ENCODE measurements around the gene AKAP6. TPM values are rescaled to one million over a fixed set of nuclear protein-coding genes. Genes with fewer than 3 reads are reported as not detected.

AKAP6 gene
- total RNA-seq, 1 experiment from 2014 or later: 40.6 TPM

- no peak for DNase-seq (ENCODE audit: low read depth)
Measured at GRCh38 chr14:32531942-32532515, 202.9 kb downstream of the AKAP6 start.

GRCh38 chr14:32534145-32534544 is 205.0 kb downstream of the AKAP6 start:
- DNase-seq (ENCODE audit: low read depth): no peak

- no peak for DNase-seq (ENCODE audit: low read depth)
Measured at GRCh38 chr14:32536175-32536574, 207.1 kb downstream of the AKAP6 start.

DNA sequence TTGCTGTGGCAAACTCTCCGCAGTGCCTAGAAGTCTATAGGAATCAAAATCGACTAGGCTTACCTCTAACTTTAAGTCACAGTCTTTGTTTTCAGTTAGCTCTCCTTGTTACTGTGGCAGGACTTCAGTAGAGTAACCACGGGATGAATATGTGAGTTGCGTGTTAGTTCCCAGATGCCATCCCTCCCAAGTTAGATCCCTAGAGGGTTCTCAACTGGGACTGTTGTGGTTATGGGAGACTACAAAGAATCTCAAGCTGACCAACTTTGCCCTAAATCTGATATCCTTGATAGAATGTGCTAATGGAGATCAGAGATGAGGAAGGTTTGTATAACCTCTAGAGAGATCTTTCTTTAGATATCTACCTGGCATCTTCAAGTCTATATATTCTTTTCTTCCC is 208.1 kb downstream of the AKAP6 start:
- no peak for DNase-seq (ENCODE audit: low read depth)

- no peak for DNase-seq (ENCODE audit: low read depth)
Measured at GRCh38 chr14:32542507-32542906, 213.4 kb downstream of the AKAP6 start.

DNA sequence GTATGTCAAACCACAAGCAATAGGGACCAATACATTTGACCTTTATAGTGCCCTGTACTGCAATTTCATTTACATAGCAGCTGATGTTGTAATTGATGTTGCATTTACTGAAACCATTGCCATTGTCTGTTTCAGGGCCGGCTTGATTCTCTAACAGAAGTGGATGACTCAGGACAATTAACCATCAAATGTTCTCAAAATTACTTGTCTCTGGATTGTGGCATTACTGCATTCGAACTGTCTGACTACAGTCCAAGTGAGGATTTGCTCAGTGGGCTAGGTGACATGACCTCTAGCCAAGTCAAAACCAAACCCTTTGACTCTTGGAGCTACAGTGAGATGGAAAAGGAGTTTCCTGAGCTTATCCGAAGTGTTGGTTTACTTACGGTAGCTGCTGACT is 216.0 kb downstream of the AKAP6 start:
- DNase-seq (ENCODE audit: low read depth): peak; percentile 2

GRCh38 chr14:32545506-32546210 is 216.6 kb downstream of the AKAP6 start:
- no peak for DNase-seq (ENCODE audit: low read depth)

GRCh38 chr14:32546246-32546645 is 217.1 kb downstream of the AKAP6 start:
- no peak for DNase-seq (ENCODE audit: low read depth)

GRCh38 chr14:32552766-32553165 is 223.7 kb downstream of the AKAP6 start:
- peak; percentile 3 for DNase-seq (ENCODE audit: low read depth)

DNA sequence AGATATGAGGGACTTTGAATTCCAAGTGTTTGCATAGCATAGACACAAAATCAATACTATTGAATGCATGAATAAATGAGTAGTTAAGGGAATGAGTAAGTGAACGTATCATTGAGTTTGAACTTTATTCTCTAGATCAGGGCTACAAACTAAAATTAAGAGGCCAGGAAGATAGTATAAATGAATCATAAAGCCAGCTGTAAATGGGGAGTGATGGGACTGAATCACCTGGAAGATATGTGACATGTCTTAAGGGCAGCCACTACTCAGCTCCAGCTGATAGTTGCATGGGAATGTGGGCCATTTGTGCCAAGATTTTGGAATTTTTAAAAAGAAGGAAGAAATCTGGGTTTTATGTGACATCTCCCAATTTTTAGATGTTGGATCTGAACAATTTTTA is 229.9 kb downstream of the AKAP6 start:
- peak; percentile 49 for DNase-seq (ENCODE audit: low read depth)

DNA sequence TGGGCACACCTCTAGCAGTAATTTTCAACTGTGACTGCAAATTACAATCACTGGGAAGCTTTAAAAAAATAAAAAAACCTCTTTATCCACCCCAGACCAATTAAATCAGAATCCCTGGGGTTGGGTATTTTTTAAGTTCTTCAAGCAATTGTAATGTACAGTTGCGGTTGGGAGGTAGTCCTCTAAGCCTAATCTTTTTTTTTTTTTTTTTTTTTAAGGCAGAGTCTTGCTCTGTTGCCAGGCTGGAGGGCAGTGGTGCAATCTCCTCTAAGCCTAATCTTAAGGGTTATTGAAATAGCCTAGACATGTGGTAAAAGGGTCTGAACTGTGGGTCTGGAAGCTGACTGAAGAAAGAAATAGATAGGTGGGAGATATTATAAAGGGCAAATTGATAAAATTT is 230.5 kb downstream of the AKAP6 start:
- peak; percentile 13 for DNase-seq (ENCODE audit: low read depth)

DNA sequence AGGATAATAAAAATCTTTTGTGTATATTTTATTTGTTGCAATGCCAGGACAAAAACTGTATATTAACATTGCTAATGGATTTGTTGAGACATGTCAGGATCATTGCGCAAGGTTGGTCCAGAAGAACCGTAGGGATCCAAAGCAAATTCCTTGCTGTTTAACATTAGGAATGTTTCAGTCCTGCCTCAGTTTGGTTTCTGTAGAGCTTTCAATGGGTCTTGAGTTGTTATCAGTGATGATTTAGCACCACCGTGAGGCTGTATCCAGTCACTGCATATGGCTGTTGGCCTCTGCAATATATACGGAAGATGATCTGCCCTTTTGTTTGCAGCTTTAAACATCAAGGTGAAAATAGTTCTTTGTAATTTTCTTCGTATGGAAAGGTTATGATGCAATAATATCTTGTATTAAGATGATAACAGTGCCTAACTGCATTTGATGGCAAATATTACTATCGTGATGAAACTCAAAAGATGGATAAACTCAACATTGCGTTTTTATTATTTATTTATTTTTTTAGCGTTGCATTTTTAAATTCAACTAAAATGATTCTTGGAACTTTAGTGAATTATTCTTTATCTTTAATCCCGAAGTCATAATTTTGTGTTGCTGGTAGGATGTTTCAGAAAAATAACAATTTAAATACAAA is 231.2 kb downstream of the AKAP6 start:
- DNase-seq (ENCODE audit: low read depth): peak; percentile 75

- DNase-seq (ENCODE audit: low read depth): peak; percentile 93
Measured at GRCh38 chr14:32561520-32561919, 232.4 kb downstream of the AKAP6 start.

- DNase-seq (ENCODE audit: low read depth): peak; percentile 64
Measured at GRCh38 chr14:32564596-32564995, 235.5 kb downstream of the AKAP6 start.

- DNase-seq (ENCODE audit: low read depth): peak; percentile 51
Measured at GRCh38 chr14:32565256-32565655, 236.2 kb downstream of the AKAP6 start.

DNA sequence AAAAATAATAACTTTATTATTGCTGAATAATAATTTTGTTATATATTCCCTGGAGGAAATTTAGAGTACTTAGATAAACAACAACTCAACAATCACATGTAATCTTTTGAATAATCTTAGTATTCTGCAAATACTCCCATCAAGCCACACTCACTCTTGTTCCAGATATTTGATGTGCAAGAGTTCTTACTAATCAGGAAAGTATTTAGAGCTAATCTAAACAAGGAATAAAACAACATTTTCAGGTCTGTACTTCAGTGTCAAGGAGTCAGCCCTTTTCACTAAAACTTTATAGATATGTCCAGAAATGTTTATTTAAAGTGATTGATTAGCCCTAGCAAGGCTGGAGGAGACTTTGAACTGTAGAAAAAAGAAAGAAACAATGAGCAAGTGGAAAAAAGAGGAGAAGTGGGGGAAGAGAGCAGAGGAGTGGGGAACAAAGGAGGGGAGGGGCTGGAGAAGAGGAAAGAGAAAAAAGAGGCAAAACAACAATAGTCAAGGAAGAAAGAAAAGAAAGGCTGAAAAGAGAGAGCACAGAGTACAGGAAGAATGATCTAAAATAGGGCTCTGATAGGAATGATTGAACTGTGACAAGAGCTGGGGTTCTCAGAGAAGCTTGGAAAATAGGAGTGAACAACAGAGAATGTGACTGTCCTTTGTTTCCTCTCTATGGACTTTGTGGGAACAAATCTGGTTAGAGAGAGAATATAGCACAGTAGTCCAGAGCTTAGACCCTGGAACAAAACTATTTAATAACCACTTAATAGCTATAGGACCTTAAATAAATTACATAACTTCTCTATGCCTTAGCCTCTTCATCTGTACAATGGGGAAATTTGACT is 238.7 kb downstream of the AKAP6 start:
- DNase-seq (ENCODE audit: low read depth): peak; percentile 80

- no peak for DNase-seq (ENCODE audit: low read depth)
Measured at GRCh38 chr14:32571551-32571950, 242.5 kb downstream of the AKAP6 start.

- no peak for DNase-seq (ENCODE audit: low read depth)
Measured at GRCh38 chr14:32571995-32572866, 243.1 kb downstream of the AKAP6 start.

- no peak for DNase-seq (ENCODE audit: low read depth)
Measured at GRCh38 chr14:32572867-32573150, 243.7 kb downstream of the AKAP6 start.

GRCh38 chr14:32574269-32574668 is 245.2 kb downstream of the AKAP6 start:
- no peak for DNase-seq (ENCODE audit: low read depth)

GRCh38 chr14:32576088-32576795 is 247.1 kb downstream of the AKAP6 start:
- peak; percentile 66 for DNase-seq (ENCODE audit: low read depth)
